Urothelium cell line (cell line): ENCODE results near the gene SRA1.
"Not testable (repeated sequence)": the region's sequence is repeated elsewhere in the genome, so short reads cannot be mapped to it uniquely, and the experiment has no call there.

Experiments used
- DNase-seq: peaks from one replicate; pipeline ENCODE4 v3.0.0; 2011; ENCODE audit warnings: low spot score, mixed read lengths
- FAIRE-seq: peaks from 2 replicates; lab custom pipeline; 2011; peaks lifted over from hg19 to GRCh38; lab: Jason Lieb, UNC

SRA1 gene

DNA sequence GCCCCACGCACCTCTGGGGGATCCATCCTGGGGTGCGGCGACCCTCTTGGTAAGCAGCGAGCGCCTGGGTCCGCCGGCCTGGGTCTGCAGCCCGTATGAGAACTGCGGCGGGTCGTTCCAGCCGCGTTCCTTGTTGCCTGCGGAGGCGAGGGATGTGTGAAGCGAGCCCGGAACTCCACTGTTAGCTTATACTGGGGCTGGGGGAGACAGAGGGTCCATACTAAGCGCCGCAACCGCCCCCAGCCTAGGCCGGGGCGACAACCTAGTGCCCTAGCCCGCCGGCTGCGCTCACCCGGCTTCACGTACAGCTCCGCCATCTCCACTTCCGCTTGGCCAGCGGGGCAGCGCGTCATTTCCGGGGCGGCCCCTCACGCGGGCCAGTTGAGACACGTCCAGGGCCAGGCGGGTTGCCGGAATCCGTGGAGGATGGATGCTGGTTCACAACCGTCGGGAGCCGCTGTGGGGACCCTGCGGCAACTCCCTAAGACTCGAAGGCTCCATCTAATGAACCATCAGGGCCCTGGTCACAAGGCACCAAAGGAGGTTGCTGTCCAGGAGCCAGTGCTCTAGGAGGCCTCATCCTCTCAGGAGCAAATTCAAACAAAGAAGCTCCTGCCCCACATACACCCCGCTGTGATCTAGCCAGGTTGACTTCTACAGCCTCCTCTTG, at the start of gene SRA1:
SRA1 (minus strand) TSS at position 338 of the 670 bp plus-strand sequence; CDS start at position 317, 21 bp downstream.
- FAIRE-seq (no peak), DNase-seq (peak; percentile 93)

DNA sequence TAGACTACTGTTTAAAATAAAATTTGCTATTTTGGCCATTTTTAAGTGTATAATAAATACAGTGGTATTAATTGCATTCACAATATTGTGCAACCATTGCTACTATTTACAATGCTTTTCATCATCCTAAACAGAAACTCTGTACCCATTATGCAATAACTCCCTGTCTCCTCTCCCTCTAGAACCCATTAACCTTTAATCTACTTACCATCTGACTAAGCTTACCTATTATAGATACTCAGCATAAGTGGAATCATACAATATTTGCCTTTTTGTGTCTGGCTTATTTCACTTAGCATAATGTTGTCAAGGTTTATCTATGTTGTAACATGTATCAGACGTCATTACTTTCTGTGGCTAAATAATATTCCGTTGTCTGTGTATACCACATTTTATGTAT, 49.8 kb upstream of the SRA1 start:
- FAIRE-seq (no peak), DNase-seq (no peak)

- FAIRE-seq (no peak), DNase-seq (no peak)
Measured at GRCh38 chr5:140605879-140606278, 48.6 kb upstream of the SRA1 start.

GRCh38 chr5:140603734-140604133, 46.5 kb upstream of the SRA1 start:
- FAIRE-seq (no peak), DNase-seq (no peak)

GRCh38 chr5:140603446-140603698, 46.1 kb upstream of the SRA1 start:
- FAIRE-seq, DNase-seq: not testable (repeated sequence)

- no peak for FAIRE-seq
- no peak for DNase-seq
Measured at GRCh38 chr5:140602147-140602546, 44.9 kb upstream of the SRA1 start.

- DNase-seq = no peak
- no peak for FAIRE-seq
Measured at GRCh38 chr5:140600096-140600495, 42.8 kb upstream of the SRA1 start.

- DNase-seq (no peak), FAIRE-seq (no peak)
Measured at GRCh38 chr5:140598836-140599235, 41.6 kb upstream of the SRA1 start.

DNA sequence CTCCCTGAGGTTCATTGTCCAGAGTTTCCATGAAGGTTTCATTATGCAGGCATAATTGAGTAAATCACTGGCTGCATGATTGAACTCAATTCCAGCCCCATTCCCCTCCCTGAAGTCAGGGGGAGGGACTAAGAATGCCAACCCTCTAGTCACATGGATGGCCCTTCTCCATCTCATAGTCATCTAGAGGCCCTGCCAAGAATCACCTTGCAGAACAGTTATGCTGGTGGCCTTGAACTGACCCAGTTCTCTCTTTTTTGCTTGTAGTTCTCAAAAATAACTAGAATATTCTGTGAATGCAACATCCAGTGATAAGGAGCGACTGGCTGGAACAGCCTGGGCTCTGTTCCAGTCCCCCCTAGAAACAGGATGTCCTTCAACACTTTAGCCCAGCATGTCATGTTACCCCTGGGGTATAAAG, 39.1 kb upstream of the SRA1 start:
- FAIRE-seq (no peak), DNase-seq (no peak)

GRCh38 chr5:140595538-140596300, 38.4 kb upstream of the SRA1 start:
- DNase-seq = no peak

DNA sequence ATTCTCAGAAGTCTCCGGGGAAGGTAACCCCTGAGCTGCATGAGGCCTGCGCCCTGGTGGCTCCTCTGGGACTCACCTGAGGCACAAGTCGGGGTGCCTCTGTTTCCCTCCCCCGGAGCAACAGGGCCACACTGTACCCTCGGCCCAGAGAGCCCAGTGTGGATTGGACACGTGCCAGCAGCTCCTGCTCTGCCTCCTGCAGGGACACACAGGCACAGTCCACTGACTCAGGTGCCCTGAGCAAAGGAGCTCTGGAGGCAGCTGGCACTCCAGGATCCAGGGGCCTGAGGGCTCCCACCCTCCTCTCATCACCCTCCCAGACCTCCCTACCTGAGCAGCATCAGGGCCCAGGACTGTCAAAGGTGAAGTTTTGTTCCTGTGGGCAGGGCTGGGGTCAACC, 36.9 kb upstream of the SRA1 start:
- FAIRE-seq (no peak), DNase-seq (no peak)

More at GRCh38 chr5:140595538-140596300, 38.4 kb upstream of the SRA1 start:
- no peak for FAIRE-seq

DNA sequence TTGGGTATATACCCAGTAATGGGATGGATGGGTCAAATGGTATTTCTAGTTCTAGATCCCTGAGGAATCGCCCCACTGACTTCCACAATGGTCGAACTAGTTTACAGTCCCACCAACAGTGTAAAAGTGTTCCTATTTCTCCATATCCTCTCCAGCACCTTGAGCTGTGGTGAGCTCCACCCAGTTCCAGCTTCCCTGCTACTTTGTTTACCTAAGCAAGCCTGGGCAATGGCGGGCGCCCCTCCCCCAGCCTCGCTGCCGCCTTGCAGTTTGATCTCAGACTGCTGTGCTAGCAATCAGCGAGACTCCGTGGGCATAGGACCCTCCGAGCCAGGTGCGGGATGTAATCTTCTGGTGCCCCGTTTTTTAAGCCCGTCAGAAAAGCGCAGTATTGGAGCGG, 35.8 kb upstream of the SRA1 start:
- DNase-seq, FAIRE-seq: not testable (repeated sequence)

GRCh38 chr5:140591747-140592372, 34.6 kb upstream of the SRA1 start:
- FAIRE-seq (no peak), DNase-seq (no peak)

DNA sequence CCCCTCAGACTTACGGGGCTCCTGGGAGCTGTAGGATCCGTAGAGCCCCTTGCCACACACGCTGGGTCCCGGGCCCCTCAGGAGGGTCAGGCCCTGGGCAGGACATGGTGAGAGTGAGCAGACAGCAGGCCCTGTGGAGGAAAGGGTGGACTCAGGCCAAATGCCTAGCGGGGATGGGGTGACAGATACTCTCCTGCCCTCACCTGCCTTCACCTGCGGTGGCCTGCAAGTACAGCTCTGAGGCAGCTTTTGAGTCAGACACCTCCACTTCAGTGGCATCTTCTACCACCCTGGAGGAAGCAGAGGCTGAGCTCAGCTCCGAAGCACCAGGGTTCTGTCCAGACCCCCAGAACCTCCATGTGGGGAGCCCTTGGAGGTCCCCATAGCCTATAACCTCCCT, 33.6 kb upstream of the SRA1 start:
- DNase-seq (no peak), FAIRE-seq (no peak)

GRCh38 chr5:140588311-140589070, 31.2 kb upstream of the SRA1 start:
- DNase-seq = no peak
- FAIRE-seq = no peak

GRCh38 chr5:140587495-140587894, 30.2 kb upstream of the SRA1 start:
- no peak for FAIRE-seq
- no peak for DNase-seq

GRCh38 chr5:140579188-140579747, 22.0 kb upstream of the SRA1 start:
- FAIRE-seq, DNase-seq: not testable (repeated sequence)

DNA sequence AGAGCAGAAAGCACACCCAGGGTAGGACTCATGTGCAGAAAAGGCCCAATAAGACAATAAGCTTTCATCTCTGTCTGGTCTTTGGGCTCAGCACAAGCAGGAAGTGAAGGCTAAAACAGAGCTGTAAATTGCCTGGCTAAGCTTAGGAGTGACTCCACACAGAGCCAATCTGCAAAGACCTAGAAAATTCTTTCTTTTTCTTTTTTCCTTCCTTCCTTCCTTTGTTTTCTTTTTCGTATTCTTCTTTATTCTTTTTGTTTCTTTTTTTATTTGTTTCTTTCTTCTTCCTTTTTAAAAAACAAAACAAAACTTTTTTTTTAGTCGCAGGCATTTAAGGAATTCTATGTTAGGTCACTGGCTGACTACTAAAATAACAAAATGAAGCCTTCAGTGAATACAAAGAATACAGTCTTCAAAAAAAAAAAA, 19.5 kb upstream of the SRA1 start:
- no peak for DNase-seq

GRCh38 chr5:140575309-140575708, 18.0 kb upstream of the SRA1 start:
- FAIRE-seq = no peak

More for the DNA sequence above, 19.5 kb upstream of the SRA1 start:
- FAIRE-seq = no peak

DNA sequence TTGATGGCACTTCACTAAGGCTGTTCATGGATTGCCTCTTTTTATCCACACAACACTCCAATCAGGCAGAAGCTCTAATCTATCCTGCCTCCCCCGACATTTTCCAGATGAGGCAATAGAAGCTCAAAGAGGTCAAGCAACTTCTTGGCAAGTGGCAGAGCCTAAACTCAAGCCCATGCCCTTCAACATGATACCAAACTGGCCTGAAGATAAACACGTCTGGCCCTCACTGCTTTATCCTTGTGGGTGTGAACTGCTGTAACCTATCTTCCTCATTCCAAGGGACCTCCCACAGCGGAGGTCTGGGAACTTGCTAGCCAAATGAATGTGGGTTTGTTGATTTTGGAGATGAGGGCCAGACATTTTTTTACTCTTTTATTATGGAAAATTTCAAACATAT, 16.9 kb upstream of the SRA1 start:
- FAIRE-seq (no peak), DNase-seq (no peak)

More at GRCh38 chr5:140575309-140575708, 18.0 kb upstream of the SRA1 start:
- no peak for DNase-seq

DNA sequence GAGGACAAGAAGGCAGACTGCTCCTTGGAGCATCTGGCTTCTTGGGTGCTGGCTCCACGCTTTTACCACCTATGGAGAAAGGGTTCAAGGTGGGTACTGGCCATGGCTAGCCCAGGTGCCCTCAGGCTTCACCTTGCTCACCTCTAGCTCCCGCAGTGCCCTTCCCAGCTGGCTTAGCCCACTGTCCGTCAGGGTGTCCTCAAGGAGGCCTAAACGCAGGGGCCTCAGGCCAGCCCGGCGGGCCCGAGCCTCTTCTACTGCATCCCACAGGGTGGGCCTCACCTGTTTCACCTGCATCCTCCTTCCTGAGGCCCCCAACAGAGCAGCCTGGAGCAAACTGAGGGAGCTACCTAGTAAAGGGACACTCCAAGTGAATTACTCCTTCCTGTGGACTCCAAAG, 16.4 kb upstream of the SRA1 start:
- FAIRE-seq (no peak), DNase-seq (no peak)
